Lower leg skin (tissue), 3 donors: ENCODE measurements around the gene IGSF5.

Experiments used
- CTCF ChIP-seq, 3 donors: fragments of 450-650 bp; IDR thresholded peaks; one replicate each; pipeline ENCODE4 v1.5.1; 2016; ENCODE audit warnings: antibody characterized with exemption in 3 of 3, mild to moderate bottlenecking in 3 of 3, moderate library complexity in 2 of 3
- POLR2A ChIP-seq, 2 donors: fragments of 450-650 bp; IDR thresholded peaks; one replicate each; pipeline ENCODE4 v1.6.1; 2016 to 2017; ENCODE audit warnings: antibody characterized with exemption in 2 of 2, mild to moderate bottlenecking in 1 of 2, moderate library complexity in 1 of 2

GRCh38 chr21:39707316-39707715 is 37.7 kb upstream of the IGSF5 start:
- no peak for TF ChIP-seq CTCF (IDR thresholded peaks at IDR 0.05)
- TF ChIP-seq POLR2A (IDR thresholded peaks at IDR 0.05), result no peak
